Sigmoid colon (tissue), 4 donors: ENCODE results near the gene GNAQ.

Experiments used
- EP300 ChIP-seq, 4 donors: sonication (generic); formaldehyde crosslinking; IDR thresholded peaks; one replicate each; pipeline ENCODE4 v1.6.1; 2017; ENCODE audit warnings: antibody characterized with exemption in 4 of 4
- POLR2AphosphoS5 ChIP-seq, 4 donors: sonication (generic); formaldehyde crosslinking; IDR thresholded peaks; one replicate each; pipeline ENCODE4 v1.6.1; 2017; ENCODE audit warnings: antibody characterized with exemption in 4 of 4

DNA sequence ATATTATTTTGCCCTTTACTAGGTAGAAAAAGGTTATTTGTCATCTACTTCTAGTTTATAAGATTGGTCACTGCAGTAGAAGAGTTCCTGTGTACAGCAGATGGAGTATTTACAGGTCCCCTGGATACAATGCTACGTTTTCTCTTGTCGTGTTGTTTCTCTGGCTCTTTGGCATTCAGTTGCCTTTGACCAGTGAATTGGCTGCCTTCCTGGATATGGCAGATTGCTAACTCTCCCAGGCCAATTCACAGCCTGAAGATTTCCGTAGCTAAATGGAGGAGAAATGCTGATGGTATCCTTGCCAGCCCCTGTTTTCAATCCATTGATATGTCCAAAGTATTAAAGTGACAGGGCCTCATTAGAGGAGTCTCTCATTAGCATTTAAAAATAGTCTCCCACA, 32.5 kb upstream of the GNAQ start:
- TF ChIP-seq EP300 (IDR thresholded peaks at IDR 0.05): no peak
- TF ChIP-seq POLR2AphosphoS5 (IDR thresholded peaks at IDR 0.05): no peak
